Measurements from ENCODE around the gene SLC9A9. TPM values are rescaled to one million over a fixed set of nuclear protein-coding genes. Genes with fewer than 3 reads are reported as not detected.

SLC9A9 gene
- total RNA-seq, 1 donor from 2014 or later: 3.5 TPM

DNA sequence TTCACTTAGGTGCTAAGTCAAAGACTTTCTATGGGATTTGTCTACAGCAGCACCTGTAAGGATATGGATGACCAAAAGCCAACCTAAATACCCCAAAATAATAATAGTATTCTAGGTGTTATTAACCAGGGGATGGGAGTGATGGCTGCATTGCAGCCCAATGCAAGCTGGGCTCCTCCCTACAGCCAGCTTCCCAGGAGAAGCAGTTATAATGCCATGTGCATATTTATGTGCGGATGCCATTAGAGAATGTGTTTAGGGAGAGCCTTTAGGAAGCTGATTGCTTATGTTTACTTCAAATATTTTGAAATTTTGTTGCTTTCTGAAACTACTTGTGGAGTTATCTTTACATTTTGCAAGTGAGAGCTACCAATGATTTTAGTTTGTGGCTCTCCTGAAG, 491.4 kb downstream of the SLC9A9 start:
- no peak for DNase-seq (ENCODE audit: extremely low spot score, unreplicated experiment)
- H3K4me3 Mint-ChIP-seq (ENCODE audit: unreplicated experiment): no peak overlapping the region
- no peaks in the 10 kb centered on the region for H3K27me3 Mint-ChIP-seq (ENCODE audit: unreplicated experiment)
- H3K27ac Mint-ChIP-seq (ENCODE audit: unreplicated experiment): no peak overlapping the region
- TF ChIP-seq, protein P1, sequence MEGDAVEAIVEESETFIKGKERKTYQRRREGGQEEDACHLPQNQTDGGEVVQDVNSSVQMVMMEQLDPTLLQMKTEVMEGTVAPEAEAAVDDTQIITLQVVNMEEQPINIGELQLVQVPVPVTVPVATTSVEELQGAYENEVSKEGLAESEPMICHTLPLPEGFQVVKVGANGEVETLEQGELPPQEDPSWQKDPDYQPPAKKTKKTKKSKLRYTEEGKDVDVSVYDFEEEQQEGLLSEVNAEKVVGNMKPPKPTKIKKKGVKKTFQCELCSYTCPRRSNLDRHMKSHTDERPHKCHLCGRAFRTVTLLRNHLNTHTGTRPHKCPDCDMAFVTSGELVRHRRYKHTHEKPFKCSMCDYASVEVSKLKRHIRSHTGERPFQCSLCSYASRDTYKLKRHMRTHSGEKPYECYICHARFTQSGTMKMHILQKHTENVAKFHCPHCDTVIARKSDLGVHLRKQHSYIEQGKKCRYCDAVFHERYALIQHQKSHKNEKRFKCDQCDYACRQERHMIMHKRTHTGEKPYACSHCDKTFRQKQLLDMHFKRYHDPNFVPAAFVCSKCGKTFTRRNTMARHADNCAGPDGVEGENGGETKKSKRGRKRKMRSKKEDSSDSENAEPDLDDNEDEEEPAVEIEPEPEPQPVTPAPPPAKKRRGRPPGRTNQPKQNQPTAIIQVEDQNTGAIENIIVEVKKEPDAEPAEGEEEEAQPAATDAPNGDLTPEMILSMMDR (IDR thresholded peaks at IDR 0.05): no peak
- no peaks in the 10 kb centered on the region for H3K9me3 Mint-ChIP-seq (ENCODE audit: unreplicated experiment)
- H3K36me3 Mint-ChIP-seq (ENCODE audit: unreplicated experiment): peaks cover 2% of the 10 kb centered on the region
- H3K4me1 Mint-ChIP-seq (ENCODE audit: unreplicated experiment): peaks cover 5% of the 10 kb centered on the region

DNA sequence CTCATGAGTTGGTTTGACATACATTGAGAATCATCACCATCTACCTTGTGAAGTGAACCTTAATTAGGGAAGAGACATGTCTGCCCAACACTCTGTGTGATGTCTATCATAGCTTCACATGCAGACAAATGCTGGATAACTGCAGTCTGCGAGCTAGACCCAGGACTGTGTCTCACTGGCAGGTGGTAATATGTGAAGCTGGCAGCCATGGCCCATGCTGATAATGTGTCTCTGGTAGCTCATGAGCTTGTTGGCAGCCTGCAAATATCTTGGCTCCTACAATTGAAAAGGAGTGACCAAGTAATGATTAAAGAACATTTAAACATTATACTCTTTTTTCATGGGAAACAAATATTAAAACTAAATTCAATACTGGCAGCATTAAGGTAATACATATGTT, 493.9 kb downstream of the SLC9A9 start:
- no peak overlapping the region for H3K4me3 Mint-ChIP-seq (ENCODE audit: unreplicated experiment)
- TF ChIP-seq, protein P1 (IDR thresholded peaks at IDR 0.05): no peak
- H3K27me3 Mint-ChIP-seq (ENCODE audit: unreplicated experiment): no peaks in the 10 kb centered on the region
- H3K36me3 Mint-ChIP-seq (ENCODE audit: unreplicated experiment): no peaks in the 10 kb centered on the region
- no peak for DNase-seq (ENCODE audit: extremely low spot score, unreplicated experiment)
- peaks cover 5% of the 10 kb centered on the region for H3K4me1 Mint-ChIP-seq (ENCODE audit: unreplicated experiment)
- H3K27ac Mint-ChIP-seq (ENCODE audit: unreplicated experiment): no peak overlapping the region
- no peaks in the 10 kb centered on the region for H3K9me3 Mint-ChIP-seq (ENCODE audit: unreplicated experiment)

DNA sequence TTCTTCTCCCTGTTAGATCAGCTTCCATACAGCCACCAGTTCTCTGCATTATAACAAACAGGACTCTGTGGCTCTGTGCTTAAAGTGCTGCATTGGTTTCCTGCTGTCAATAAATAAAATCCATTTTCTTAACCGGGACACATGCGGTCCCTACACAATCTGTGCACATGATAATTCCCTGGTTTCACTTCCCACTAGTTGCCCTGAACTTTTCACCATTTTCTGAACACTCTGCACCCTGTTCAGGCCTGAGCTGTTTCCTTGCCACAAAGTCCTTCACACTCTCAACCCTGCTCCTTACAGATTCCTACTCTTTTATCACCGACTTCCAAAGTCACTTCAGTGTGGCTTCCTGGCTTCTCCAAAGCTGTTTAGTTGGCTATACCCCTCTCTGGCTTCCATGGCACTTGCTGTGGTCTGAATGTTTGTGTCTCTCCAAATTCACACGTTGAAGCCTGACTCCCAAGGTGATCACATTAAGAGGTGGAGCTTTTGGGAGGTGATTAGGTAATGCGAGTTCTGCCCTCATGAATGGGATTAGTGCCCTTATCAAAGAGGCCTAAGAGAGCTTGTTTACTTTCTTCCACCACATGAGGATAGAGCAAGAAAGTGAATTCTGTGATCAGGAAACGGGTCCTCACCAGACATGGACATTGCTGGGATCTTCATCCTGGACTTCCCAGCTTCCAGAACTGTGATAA, 495.3 kb downstream of the SLC9A9 start:
- H3K36me3 Mint-ChIP-seq (ENCODE audit: unreplicated experiment): no peaks in the 10 kb centered on the region
- H3K9me3 Mint-ChIP-seq (ENCODE audit: unreplicated experiment): no peaks in the 10 kb centered on the region
- TF ChIP-seq, protein P1 (IDR thresholded peaks at IDR 0.05): no peak
- DNase-seq (ENCODE audit: extremely low spot score, unreplicated experiment): no peak
- no peaks in the 10 kb centered on the region for H3K27me3 Mint-ChIP-seq (ENCODE audit: unreplicated experiment)
- no peak overlapping the region for H3K4me3 Mint-ChIP-seq (ENCODE audit: unreplicated experiment)
- no peak overlapping the region for H3K27ac Mint-ChIP-seq (ENCODE audit: unreplicated experiment)
- peaks cover 2% of the 10 kb centered on the region for H3K4me1 Mint-ChIP-seq (ENCODE audit: unreplicated experiment)

DNA sequence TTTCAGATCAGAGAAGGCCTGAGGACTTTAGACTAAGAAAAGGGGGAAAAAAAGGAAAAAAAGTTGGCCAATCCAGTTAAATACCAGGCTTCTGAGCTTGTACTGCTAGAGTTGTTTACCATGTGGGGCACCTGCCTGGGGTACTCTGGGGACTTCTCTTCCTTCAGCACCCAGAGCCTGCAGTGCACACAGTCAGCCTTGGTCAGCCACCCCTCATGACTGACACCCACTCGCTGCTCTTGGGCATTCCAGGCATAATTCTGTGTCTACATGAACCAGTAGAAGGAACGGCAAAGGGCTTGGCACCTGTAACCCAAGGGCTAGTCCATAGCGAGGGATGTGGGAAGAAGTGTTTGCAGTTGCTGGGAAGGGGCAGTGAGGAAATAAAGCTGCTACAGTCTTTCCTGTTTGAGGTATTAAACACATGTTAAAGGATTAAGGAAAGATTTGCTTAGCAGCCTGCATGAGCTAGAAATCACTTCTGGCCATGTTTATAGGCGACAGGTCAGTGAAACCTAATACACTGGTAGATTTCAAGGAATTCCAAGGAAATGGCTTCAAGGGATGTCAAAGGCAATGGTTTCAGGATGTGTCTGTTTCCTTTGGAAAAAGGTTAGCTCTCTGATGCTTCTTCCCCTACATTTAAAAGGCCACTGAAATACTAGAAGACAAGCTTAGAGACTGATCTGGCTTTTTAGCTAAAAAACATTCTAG, 496.2 kb downstream of the SLC9A9 start:
- Mint-ChIP-seq H3K9me3 (ENCODE audit: unreplicated experiment) (no peaks in the 10 kb centered on the region), H3K27me3 (ENCODE audit: unreplicated experiment) (peaks cover 2% of the 10 kb centered on the region), H3K4me3 (ENCODE audit: unreplicated experiment) (no peak overlapping the region), H3K27ac (ENCODE audit: unreplicated experiment) (no peak overlapping the region), H3K36me3 (ENCODE audit: unreplicated experiment) (no peaks in the 10 kb centered on the region), H3K4me1 (ENCODE audit: unreplicated experiment) (peaks cover 2% of the 10 kb centered on the region)
- TF ChIP-seq, protein P1 (IDR thresholded peaks at IDR 0.05): no peak
- DNase-seq (ENCODE audit: extremely low spot score, unreplicated experiment): no peak

DNA sequence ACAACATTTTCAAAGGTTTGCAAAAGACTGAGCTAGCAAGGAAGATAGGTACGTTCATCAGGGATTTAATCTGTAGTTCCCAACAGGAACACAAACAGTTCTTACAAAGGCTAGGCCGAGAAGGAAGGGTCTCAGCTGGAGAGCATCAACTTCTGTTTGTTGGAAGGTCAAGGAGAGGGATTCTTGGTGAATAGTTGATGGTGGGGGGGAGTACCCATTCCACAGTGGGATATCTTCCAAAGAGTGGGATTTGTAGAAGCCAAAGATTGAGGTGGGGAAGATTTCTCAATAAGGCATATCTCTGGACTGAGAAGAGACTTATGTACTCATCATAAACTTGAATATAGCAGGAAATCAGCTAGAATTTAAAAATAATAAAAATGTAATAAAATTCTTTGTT, 496.9 kb downstream of the SLC9A9 start:
- H3K36me3 Mint-ChIP-seq (ENCODE audit: unreplicated experiment): no peaks in the 10 kb centered on the region
- peaks cover 2% of the 10 kb centered on the region for H3K4me1 Mint-ChIP-seq (ENCODE audit: unreplicated experiment)
- no peak overlapping the region for H3K4me3 Mint-ChIP-seq (ENCODE audit: unreplicated experiment)
- no peaks in the 10 kb centered on the region for H3K9me3 Mint-ChIP-seq (ENCODE audit: unreplicated experiment)
- peaks cover 3% of the 10 kb centered on the region for H3K27me3 Mint-ChIP-seq (ENCODE audit: unreplicated experiment)
- TF ChIP-seq, protein P1 (IDR thresholded peaks at IDR 0.05): no peak
- DNase-seq (ENCODE audit: extremely low spot score, unreplicated experiment): no peak
- H3K27ac Mint-ChIP-seq (ENCODE audit: unreplicated experiment): no peak overlapping the region

All from osteocyte (in vitro differentiated cells).